Measurements from ENCODE around the gene TRAPPC14. TPM values are rescaled to one million over a fixed set of nuclear protein-coding genes. Genes with fewer than 3 reads are reported as not detected.

Gene TRAPPC14
- total RNA-seq, 1 experiment from 2014 or later: 5.1 TPM

Other genes starting within 250 kb of the TRAPPC14 start
- gene TRIM4, start 239.2 kb downstream of the TRAPPC14 start, total RNA-seq (2014; rRNA removed; shearing (Covaris generic)): 11.4 and 13.9 TPM in 2 replicates
- gene GJC3, start 229.1 kb downstream of the TRAPPC14 start, total RNA-seq (2014; rRNA removed; shearing (Covaris generic)): not detected in 2 replicates
- gene AZGP1, start 182.7 kb downstream of the TRAPPC14 start, total RNA-seq (2014; rRNA removed; shearing (Covaris generic)): not detected in 2 replicates
- 11.5 and 19.4 TPM in 2 replicates for gene ZKSCAN1, start 143.1 kb downstream of the TRAPPC14 start, total RNA-seq (2014; rRNA removed; shearing (Covaris generic))
- gene ZSCAN21, start 108.9 kb downstream of the TRAPPC14 start, total RNA-seq (2014; rRNA removed; shearing (Covaris generic)): 13.9 and 20.7 TPM in 2 replicates
- 27.4 and 36.9 TPM in 2 replicates for gene ZNF3, start 77.0 kb downstream of the TRAPPC14 start, total RNA-seq (2014; rRNA removed; shearing (Covaris generic))
- gene COPS6, start 69.8 kb downstream of the TRAPPC14 start, total RNA-seq (2014; rRNA removed; shearing (Covaris generic)): 56.4 and 111 TPM in 2 replicates
- 200 and 254 TPM in 2 replicates for gene MCM7, start 57.3 kb downstream of the TRAPPC14 start, total RNA-seq (2014; rRNA removed; shearing (Covaris generic))
- 11.1 and 17.5 TPM in 2 replicates for gene AP4M1, start 57.1 kb downstream of the TRAPPC14 start, total RNA-seq (2014; rRNA removed; shearing (Covaris generic))
- gene TAF6, start 39.4 kb downstream of the TRAPPC14 start, total RNA-seq (2014; rRNA removed; shearing (Covaris generic)): 20.5 and 35.3 TPM in 2 replicates
- gene CNPY4, start 39.1 kb downstream of the TRAPPC14 start, total RNA-seq (2014; rRNA removed; shearing (Covaris generic)): 22.5 and 24.6 TPM in 2 replicates
- 2.4 and 3.3 TPM in 2 replicates for gene MBLAC1, start 31.8 kb downstream of the TRAPPC14 start, total RNA-seq (2014; rRNA removed; shearing (Covaris generic))
- gene LAMTOR4, start 9.8 kb downstream of the TRAPPC14 start, total RNA-seq (2014; rRNA removed; shearing (Covaris generic)): 115 and 123 TPM in 2 replicates
- 1.2 and 2.7 TPM in 2 replicates for gene GAL3ST4, start 9.9 kb upstream of the TRAPPC14 start, total RNA-seq (2014; rRNA removed; shearing (Covaris generic))
- gene GPC2, start 18.7 kb upstream of the TRAPPC14 start, total RNA-seq (2014; rRNA removed; shearing (Covaris generic)): 4.4 and 6.5 TPM in 2 replicates
- 0.26 TPM in 1 of 2 replicates, not detected in the other for gene STAG3, start 19.2 kb upstream of the TRAPPC14 start, total RNA-seq (2014; rRNA removed; shearing (Covaris generic))
- gene PVRIG, start 61.2 kb upstream of the TRAPPC14 start, total RNA-seq (2014; rRNA removed; shearing (Covaris generic)): 1.7 TPM in 1 of 2 replicates, not detected in the other
- not detected in 2 replicates for gene SPDYE3, start 149.0 kb upstream of the TRAPPC14 start, total RNA-seq (2014; rRNA removed; shearing (Covaris generic))
- gene PILRB, start 199.4 kb upstream of the TRAPPC14 start, total RNA-seq (2014; rRNA removed; shearing (Covaris generic)): 16.1 and 18.8 TPM in 2 replicates
- gene PILRA, start 214.8 kb upstream of the TRAPPC14 start, total RNA-seq (2014; rRNA removed; shearing (Covaris generic)): 0.18 and 1.7 TPM in 2 replicates